Measurements from ENCODE around the gene AMACR.
A peak's percentile ranks its signal among the peaks of the same experiment; 100 is the strongest.

The AMACR gene

DNA sequence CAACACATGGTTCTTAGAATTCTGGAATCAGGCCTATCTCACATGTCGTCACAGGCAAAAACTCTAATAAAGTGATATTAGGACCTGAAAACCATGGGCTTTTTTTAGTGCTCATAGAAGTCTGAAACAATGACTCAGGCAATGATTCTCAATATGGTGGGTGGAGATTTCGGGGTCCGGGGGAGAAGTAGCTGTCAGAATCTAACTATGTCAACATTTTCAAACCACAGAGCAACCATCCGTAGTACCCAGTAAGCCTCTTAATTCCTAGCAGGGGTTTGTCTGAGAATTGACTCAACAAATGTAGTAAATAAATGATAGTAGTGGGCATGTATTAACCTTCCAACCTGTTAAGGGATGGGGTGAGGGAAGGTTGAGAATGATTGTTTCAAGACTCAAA lies 2.6 kb downstream of the AMACR start:
- peak; percentile 32 for DNase-seq

DNA sequence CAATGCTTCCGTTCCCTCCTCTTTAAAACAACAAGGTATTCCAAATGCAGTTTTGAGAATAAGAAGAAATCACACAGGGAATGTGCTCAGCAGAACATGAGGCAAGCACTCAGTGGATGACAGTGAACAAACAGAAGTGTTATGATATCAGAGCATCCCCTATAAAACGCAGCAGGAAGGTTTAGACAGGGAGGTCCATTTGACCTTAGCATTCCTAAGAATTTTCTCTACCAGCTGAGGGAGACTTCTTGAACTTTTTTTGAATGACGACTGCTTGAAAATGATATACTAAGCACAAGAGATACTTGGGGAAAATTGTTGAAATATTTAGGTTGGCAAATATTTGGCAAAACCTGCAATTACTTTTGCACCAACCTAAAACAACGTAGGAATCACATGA lies 3.9 kb downstream of the AMACR start:
- no peak for DNase-seq

DNA sequence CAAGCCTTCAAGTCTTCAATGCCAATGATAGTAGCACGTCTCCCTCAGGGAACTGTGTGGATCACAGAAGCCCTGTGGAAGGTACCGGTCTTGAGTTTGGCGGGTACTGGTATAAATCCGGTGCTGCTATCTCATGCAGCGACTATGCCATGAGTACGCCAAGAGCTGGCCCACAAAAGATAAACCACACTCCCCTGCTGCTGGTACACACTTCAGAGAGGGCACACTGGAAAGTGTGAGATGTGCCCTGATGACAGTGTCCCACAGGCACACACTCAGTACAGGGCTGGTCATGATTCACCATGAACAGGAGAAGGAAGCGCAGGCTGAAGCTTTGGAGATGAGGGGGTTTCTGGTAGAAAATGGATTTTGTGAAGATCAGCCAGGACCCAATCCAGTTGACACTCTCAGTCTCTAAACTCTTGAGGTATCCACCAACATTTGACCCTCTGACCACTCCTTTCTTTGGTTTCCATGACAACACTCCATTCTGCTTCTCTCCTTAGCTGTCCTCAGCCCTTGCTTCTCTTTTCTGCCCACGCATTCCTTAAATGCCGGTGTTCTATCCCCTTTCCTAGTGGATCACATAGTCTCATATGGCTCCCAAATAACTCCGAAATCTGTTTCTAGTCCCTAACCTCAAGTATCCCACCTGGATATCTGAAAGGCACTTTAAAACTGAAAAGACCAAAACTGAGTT lies 5.1 kb downstream of the AMACR start:
- DNase-seq = no peak

DNA sequence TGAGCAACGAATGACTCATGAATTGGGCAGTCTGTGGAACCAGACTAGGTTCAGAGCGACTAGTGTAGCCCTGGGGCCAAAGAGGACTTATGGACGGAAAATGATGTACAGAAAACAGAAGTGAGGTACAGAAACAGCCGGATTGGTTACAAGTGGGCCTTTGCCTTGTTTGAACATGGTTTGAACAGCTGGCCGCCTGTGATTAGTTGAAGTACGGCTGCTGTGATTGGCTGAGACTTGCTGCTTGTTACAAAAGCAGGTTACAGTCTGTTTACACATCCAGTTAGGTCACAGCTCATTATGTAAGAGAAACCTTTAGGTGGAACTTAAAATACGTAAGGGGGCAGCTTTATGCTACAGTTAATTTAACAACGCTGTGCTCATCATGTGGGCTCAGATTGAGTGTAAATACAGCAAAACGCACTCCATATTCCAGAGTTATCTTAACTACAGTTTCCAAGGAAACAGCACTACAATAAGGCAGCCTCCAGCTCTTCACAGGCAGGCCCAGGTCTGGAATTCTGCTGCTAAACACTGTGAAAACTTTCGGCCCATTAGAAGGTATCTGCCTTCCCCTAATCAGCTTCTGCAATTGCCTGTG lies 6.5 kb downstream of the AMACR start:
- DNase-seq = no peak

DNA sequence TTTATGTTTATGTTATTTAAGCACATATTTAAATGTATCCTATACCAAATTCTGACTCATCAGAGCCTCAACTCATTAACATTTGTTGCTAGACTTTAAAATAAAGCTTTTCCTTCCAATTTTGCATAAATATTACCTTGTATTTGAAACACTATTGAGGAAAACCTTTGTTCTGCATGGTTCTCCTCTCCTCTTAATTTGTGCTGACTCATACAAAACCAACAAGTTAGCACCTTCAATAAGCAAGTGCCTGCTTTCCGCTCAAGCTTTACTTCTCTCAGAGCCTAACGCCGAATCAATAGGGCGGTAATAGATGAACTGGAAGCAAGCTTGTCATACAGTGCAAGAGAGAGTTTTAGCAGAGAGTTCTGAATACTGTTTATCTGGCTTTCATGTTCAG lies 7.9 kb downstream of the AMACR start:
- DNase-seq = no peak

DNA sequence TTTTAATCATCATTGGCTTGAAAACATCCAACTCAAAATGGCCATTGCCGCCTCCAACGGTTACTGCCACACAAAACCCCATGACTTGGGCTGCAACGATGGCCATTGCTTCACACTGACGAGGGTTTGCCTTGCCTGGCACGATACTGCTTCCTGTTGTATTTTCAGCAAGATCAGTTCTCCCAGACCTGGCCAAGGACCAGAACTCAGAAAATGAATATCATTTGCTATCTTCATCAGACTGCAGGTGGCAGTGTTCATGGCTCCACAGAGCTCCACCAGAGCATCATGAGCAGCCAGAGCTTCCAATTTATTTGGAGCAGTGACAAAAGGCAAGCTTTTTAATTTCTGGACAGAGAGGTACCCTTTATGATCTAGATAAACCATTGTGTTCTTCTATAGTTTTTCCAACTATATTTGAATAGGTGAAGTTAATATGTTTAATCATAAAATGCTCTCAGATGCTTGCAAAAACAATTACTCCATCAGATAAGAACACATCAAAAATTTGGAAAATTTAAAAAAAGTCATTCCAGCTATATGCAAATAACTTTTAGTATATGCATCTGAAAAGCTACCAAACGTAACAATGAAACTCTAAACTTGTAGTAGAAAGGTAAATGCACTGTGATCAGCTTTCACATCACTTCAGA lies 10.4 kb downstream of the AMACR start:
- peak; percentile 65 for DNase-seq

DNA sequence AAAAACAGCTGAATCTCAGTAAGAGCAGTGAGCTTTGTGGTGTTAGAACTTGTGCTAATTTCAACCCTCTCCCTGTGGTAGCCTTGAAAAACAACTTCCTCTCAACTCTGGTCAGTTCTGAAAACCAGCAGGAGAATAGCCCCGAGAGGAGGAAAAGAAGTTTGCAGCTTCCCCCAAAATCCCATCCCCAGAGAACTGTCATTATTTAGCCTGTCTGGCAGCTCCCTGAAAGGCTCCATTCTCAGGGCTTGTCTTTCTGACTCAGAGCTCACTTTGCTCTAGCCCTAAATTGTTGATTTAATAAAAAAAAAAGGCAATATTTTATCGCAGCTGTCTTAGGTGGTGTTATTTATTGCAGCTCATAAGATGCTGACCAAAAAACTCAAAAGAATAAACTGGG lies 12.0 kb downstream of the AMACR start:
- DNase-seq = no peak

DNA sequence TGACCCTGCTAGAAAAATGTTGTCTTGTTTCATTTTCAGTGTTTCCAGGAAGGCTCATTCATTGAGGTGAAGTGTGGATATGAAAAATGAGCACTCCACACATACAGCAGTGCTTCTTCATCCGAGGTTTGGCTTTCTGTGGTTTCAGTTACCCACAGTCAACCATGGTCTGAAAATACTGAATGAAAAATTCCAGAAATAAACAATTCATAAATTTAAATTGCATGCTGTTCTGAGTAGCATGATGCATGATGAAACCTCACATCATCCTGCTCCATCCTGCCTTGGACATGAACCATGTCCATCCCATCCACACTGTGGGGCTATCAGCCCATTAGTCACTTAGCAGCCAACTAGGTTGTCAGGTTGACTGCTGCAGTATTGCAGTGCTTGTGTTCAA lies 13.0 kb downstream of the AMACR start:
- peak; percentile 63 for DNase-seq

DNA sequence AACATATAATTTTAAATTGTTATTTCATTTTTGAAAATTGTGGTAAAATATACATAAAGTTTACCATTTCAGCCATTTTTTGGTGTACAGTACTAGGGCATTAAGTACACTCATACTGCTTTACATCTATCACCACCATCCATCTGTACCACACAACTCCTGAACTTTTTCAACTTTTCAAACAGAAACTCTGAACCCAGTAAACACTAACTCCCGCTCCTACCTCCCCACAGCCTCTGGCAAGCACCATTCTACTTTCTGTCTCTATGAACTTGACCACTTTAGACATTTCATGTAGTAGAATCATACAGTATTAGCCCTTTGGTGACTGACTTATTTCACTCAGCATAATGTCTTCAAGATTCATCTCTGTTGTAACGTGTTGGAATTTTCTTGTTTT lies 15.0 kb downstream of the AMACR start:
- DNase-seq = no peak

DNA sequence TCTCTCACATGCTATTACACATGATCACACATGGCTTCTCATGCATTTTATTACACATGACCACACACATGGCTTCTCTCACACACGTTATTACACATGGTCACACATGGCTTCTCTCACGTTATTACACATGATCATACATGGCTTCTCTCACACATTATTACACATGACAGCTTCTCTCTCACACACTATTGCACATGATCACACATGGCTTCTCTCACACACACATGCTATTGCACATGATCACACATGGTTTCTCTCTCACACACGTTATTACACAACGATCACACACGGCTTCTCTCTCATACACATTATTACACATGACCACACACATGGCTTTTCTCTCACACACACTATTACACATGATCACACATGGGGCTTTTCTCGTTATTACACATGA lies 22.4 kb downstream of the AMACR start:
- no peak for DNase-seq

DNA sequence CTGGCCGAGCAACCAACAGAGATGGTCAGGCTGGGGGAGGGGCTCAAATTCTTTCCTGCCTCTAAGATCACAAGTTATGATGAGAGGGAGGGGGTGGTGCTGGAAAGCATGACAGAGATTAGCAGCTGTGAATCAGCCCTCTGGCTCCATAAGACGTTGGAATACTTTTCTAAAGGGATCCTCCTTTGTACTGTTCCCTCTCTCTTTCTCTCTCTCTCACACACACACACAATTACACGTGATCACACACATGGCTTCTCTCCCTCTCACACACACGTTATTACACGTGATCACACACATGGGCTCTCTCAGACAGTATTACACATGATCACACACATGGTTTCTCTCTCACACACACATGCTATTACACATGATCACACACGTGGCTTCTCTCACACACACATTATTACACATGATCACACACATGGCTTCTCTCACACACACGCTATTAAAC lies 23.2 kb downstream of the AMACR start, which contains the start of gene SLC45A2:
Gene SLC45A2, minus strand, starts transcription at position 23 of the 454 bp plus-strand sequence. CDS start 110 bp downstream, outside the sequence.
- DNase-seq = no peak

DNA sequence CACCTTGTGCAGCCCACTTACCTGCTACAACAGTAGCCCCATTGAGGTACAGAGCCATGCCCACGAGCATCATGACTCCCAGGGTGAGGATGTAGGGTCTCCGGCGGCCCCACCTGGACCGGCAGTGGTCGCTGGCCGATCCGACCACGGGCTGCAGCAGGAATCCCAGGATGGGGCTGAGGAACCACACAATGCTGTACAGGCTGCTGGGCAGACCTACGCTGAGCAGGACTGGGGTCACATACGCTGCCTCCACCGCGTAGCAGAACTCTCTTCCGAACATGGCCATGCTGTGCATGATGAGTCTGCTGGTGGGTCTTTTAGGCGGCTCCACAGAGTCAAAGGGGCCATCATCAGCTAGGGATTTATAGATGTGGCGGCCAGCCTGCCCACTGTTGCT lies 23.7 kb downstream of the AMACR start:
- DNase-seq = no peak

DNA sequence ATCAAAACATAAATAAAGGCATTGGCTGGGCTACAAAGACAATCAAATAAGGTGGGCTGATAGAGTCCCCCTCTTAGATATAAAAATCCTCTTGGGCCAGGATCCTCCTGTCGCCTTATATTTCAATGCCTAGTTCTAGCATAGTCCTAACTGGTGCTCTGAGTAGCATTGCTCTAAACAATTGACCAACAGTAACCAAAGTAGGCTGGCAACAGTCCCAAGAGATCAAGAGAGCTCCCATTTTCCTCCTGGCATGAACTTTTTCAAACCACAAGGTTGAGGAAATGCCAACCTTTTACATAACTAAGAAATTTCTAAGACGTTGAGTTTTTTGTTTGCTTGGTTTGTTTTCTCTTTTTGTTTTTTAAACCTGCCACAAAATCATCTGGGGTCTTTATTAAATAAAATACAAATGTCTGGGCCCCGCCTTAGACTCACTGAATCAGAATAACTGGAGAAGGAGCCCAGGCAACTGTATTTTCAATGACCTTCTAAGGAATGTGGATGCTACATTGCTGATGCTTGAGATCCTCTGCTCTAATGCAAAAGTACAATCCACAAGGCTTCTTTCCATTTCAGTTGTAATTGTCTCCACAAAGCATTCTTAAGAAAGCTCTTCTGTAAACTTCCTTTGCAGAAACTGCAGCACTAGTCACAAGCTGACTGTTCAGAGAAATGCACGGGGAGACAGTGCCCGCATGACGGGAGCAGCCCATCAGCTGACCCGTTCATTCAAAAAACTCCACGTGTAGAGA lies 26.3 kb downstream of the AMACR start:
- DNase-seq = no peak

DNA sequence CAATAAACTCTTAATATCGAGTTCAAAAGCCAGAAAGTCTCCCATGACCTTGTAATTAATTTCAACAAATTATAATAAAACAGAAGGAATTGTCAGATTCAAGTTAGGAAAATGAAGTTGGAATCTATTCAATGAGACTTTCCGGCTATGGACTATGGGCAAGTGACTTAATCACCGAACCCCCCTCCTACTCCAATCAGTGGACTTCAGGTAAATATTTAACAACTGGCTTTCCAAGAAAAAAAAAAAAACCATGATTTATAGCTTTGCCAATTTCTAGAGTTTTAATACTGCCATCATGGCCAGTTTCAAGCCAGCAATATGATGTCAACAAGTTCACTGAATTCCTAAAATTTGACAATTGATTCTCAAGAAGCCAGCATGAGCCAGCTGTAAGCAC lies 27.8 kb downstream of the AMACR start:
- DNase-seq = no peak

DNA sequence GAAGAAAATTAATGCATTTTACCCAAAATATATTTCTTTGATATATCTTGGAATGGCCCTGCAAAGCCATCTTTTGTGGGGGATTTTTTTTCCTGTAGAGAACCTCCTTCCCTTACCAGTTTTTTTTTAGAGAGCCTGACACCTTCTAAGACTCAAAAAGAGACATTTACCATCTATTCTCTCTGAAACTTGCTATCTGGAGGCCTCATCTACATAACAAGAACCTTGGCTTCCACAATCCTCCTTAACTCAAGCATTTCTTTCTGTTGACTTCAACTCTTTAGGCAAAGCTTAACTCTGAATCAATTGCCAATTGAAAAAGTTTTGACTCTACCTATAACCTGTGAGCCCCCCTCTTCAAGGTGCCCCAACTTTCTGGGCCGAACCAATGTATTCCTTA lies 29.5 kb downstream of the AMACR start:
- no peak for DNase-seq

DNA sequence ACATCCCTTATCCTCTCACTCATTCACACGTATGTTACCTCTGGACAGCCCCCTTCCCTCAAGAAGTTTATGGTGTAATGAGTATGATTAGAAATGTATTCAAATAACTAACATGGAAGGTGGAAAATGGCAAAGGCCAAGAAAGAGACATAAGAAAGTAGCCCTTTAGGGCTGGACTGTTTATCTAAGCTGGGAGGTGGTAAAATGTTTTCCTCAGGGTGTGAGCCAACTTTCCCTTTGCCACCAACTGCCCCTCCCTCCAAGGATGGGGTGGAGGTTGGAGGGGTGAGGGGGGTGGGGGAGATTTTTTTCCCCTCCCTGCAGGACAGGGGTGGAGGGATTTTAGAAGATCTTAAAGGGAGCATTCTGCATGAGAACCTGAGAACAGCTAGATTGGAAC lies 31.5 kb downstream of the AMACR start:
- DNase-seq = no peak

DNA sequence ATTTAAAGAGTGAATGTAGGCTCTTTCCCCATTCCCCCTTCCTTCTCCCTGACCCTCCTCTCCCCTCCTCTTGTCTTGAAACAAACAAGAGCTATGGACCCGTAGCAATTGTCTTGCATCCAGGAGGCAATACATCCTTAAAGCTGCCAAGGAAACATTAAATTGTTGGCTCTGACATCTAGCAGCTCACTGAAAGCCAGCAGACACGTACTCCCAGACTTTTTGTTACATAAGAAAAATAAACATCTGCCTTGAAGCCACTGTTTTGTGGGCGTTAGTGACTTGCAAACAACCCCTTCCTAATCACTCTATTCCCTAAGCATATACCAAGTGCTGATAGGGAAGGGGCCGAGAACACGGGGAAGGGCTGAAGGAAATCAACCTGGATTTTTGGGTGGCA lies 32.0 kb downstream of the AMACR start:
- no peak for DNase-seq

DNA sequence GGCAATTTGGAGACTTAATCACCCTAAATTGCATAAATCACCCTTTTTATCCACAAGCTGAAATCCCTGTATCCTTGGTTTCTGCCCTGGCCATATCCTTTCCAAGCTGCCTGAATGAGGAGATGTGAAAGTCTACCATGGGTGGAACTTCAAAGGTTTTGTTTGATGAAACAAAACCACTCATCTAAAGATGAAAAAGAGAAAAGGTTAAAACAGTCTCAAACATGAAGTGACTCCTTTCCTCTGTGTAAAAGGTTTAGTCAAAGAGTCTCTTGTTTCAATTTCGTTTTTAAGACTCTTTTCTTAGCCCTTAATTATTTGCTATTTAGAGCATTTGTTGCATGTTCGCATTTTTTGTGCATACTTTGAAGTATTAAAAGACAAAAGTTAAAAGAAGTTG lies 34.6 kb downstream of the AMACR start:
- DNase-seq = peak; percentile 27

DNA sequence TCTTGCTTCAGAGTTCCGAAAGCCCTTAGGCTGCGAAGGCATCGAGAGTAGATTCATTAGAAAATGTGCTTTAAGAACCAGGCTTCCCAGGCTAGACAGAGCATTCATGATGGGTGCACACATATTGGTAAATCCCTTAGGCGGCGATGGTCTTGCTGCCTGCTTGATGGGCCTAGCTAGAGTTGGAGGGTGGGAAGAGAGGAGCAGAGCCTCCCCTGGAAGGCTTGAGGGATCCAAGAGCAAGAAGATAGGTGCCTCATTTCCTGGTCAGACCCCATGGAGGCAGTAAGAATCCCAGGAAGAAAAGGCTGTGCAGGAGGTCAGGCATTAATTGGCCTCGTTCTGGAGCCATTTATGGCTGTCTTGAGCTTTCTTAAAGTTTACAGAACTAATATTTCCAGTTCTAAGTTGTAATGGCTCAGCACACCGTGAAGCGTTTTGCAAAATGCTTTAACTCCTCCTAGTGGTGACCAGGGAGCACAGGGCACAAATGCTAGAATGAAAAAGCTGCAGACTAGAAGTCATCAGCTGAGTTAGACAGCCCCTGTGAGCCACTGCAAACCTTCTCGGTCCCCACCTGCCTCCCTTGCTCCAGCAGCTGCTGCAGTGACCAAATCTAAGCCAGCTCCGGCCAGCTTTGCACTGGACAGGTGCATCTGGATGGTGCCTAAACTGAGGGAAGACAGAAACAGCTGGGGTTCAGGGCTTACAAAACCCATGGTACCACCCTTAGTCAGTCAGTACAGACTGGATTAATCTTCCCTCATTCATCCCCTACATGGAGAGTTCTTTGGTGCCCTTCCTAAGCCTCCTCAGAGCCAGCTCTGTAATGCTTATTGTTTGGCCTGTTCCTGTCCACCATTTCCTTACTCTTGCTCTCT lies 38.0 kb downstream of the AMACR start:
- DNase-seq = peak; percentile 36

DNA sequence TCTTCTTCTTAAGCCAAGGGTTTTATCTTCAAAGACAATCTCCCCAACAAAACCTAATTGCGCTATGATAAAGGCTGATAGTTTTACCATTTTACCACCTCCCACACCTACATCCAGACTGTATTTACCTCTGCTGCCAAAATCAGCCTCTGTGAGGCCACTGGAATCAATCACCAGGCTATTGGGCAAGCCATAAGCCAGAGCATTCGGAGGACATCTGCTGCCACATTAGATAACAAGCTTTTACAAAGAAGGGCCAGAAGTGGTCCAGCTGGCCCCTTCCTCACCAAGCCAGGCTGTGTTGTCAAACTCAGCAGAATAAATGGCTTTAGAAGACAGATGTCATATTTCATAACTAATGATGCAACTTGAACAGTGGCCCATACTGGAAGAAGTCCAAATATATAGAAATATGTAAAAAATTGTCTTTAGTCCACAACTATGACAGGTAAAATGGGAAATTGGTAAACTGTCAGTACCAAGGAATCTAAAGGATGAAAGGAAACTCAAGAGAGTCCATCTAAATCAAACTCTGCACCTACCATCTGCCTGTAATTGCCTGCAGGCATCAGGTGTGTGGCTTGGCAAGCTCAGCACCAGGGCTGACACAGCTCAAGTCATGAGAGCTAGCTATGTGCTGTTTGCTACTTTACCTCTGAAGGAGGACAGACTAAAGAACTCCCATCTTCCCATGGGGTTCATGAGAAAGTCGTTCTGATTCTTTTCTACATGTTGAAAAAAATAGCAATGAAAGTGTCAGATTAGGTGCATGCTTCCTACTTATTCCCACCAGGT lies 39.4 kb downstream of the AMACR start:
- no peak for DNase-seq

DNA sequence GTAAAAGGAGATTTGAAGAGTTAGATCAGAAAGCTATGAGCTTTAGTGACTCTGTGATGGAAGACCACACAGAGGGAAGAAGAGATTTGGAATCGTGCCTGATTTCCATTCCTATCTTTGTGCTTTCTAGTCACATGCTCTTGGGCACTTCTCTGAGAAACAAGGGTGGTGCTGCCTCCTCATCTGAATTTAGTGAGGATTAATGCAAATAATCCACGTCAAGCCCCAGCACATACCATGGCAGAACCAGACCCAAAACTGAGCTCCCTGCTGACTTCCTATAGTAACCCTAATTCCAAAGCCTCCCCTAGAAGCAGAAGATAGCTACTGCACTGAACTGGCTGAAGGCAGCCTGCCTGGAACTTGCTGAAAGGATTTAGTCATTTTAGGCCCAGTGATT lies 41.0 kb downstream of the AMACR start:
- no peak for DNase-seq
